H1 (cell line): ENCODE results near the gene BABAM2. TPM values are rescaled to one million over a fixed set of nuclear protein-coding genes. Genes with fewer than 3 reads are reported as not detected.

Experiments used
- CTCF ChIA-PET: fragments of 300-600 bp; sonication (Branson Sonifier 250); formaldehyde crosslinking; loops from one replicate; lab custom pipeline; 2021; ENCODE audit not compliant: partially characterized antibody; lab: Charles Lee
- POLR2A ChIA-PET: fragments of 300-600 bp; sonication (Branson Sonifier 250); formaldehyde crosslinking; loops from one replicate; lab custom pipeline; 2021; ENCODE audit warnings: inconsistent platforms; ENCODE audit not compliant: partially characterized antibody; lab: Charles Lee
- DNase-seq, 2 experiments: peaks; one replicate each; pipeline versions ENCODE4 v3.0.0 to v3.0.0-alpha.2; 2010 to 2022; ENCODE audit warnings: low spot score in 2 of 2, low read depth in 1 of 2, mixed read lengths in 1 of 2
- FAIRE-seq: peaks from 2 replicates; lab custom pipeline; 2011; peaks lifted over from hg19 to GRCh38; lab: Jason Lieb, UNC
- H2AFZ ChIP-seq: 2 replicates; pipeline ENCODE4 v1.8.1; 2012; ENCODE audit warnings: low read length, inconsistent platforms
- H2AK5ac ChIP-seq: 2 replicates; pipeline ENCODE4 v1.6.1; 2013; ENCODE audit warnings: low read depth, low read length
- H2BK120ac ChIP-seq: replicated peaks from 2 replicates; pipeline ENCODE3; 2013; ENCODE audit warnings: low read depth, low read length, inconsistent platforms
- H2BK12ac ChIP-seq: 2 replicates; pipeline ENCODE4 v1.6.1; 2013; ENCODE audit warnings: low read depth, low read length
- H2BK15ac ChIP-seq: 2 replicates; pipeline ENCODE4 v1.6.1; 2013; ENCODE audit warnings: low read length
- H2BK20ac ChIP-seq: 2 replicates; pipeline ENCODE4 v1.6.1; 2013; ENCODE audit warnings: low read length
- H2BK5ac ChIP-seq: 2 replicates; pipeline ENCODE4 v1.6.1; 2013; ENCODE audit warnings: low read depth, low read length
- H3K14ac ChIP-seq: 2 replicates; pipeline ENCODE4 v1.6.1; 2013; ENCODE audit warnings: inconsistent platforms; ENCODE audit not compliant: insufficient read length
- H3K18ac ChIP-seq: 2 replicates; pipeline ENCODE4 v1.6.1; 2013; ENCODE audit warnings: low read length; ENCODE audit errors: extremely low read depth
- H3K23ac ChIP-seq: 2 replicates; pipeline ENCODE4 v1.6.1; 2013; ENCODE audit warnings: inconsistent platforms; ENCODE audit not compliant: insufficient read length
- H3K23me2 ChIP-seq: 2 replicates; pipeline ENCODE4 v1.6.1; 2013; ENCODE audit warnings: low read depth, low read length
- H3K27ac ChIP-seq: 2 replicates; pipeline ENCODE4 v1.6.1; 2011; ENCODE audit warnings: low read depth, low read length, inconsistent platforms
- H3K27me3 ChIP-seq, 4 experiments: replicated peaks in 1 of 4; 1 replicate in 1 of 4; 2 replicates in 3 of 4; pipeline versions ENCODE4 v1.6.1 to v1.8.1; 2011 to 2013; ENCODE audit warnings: low read length in 3 of 4, mild to moderate bottlenecking in 3 of 4, inconsistent platforms in 2 of 4, mixed read lengths in 2 of 4, moderate library complexity in 1 of 4; ENCODE audit not compliant: control insufficient read depth in 3 of 4, insufficient read depth in 3 of 4; ENCODE audit errors: extremely low read depth in 1 of 4
- H3K36me3 ChIP-seq, 4 experiments: 2 replicates each; pipeline versions ENCODE4 v1.6.1 to v1.8.1; 2011 to 2013; ENCODE audit warnings: mild to moderate bottlenecking in 4 of 4, low read length in 3 of 4, moderate library complexity in 2 of 4, control low read depth in 1 of 4, inconsistent platforms in 1 of 4; ENCODE audit not compliant: insufficient read depth in 4 of 4, control insufficient read depth in 2 of 4
- H3K4ac ChIP-seq: replicated peaks from 2 replicates; pipeline ENCODE3; 2013; ENCODE audit warnings: low read length, low read depth, mixed read lengths, inconsistent platforms; ENCODE audit not compliant: insufficient read length
- H3K4me1 ChIP-seq, 4 experiments: replicated peaks in 1 of 4; 1 replicate in 1 of 4; 2 replicates in 3 of 4; pipeline versions ENCODE4 v1.6.1 to v1.8.1; 2011 to 2013; ENCODE audit warnings: low read length in 3 of 4, inconsistent platforms in 2 of 4, mixed read lengths in 1 of 4; ENCODE audit not compliant: insufficient read depth in 4 of 4, control insufficient read depth in 3 of 4
- H3K4me2 ChIP-seq, 2 experiments: 2 replicates each; pipeline versions ENCODE4 v1.6.1 to v1.8.1; 2011 to 2013; ENCODE audit warnings: low read depth in 2 of 2, low read length in 2 of 2, control low read depth in 1 of 2, inconsistent platforms in 1 of 2, mild to moderate bottlenecking in 1 of 2; ENCODE audit not compliant: insufficient read depth in 1 of 2
- H3K4me3 ChIP-seq, 4 experiments: fragments of 200-600, 300-600 bp in 1 of 4; sonication (generic), shearing (Covaris generic), sonication (Bioruptor Twin) in 1 of 4; 2 replicates each; pipeline versions ENCODE4 v1.5.1 to v1.8.1; 2011 to 2016; ENCODE audit warnings: low read length in 4 of 4, low read depth in 3 of 4, control low read depth in 2 of 4, inconsistent platforms in 2 of 4, mild to moderate bottlenecking in 2 of 4, mixed read lengths in 1 of 4, moderate library complexity in 1 of 4; ENCODE audit not compliant: insufficient read depth in 2 of 4; ENCODE audit errors: extremely low read depth in 1 of 4
- H3K56ac ChIP-seq: replicated peaks from 2 replicates; pipeline ENCODE3; 2013; ENCODE audit warnings: low read depth, mild to moderate bottlenecking, mixed read lengths, low read length, inconsistent platforms; ENCODE audit not compliant: insufficient read length
- H3K79me1 ChIP-seq: 2 replicates; pipeline ENCODE4 v1.6.1; 2013; ENCODE audit warnings: low read depth, low read length, control low read depth
- H3K79me2 ChIP-seq, 2 experiments: 2 replicates each; pipeline versions ENCODE4 v1.6.1 to v1.8.1; 2012 to 2013; ENCODE audit warnings: low read length in 2 of 2, mild to moderate bottlenecking in 2 of 2, inconsistent platforms in 1 of 2; ENCODE audit not compliant: insufficient read depth in 2 of 2, control insufficient read depth in 1 of 2
- H3K9ac ChIP-seq, 4 experiments: replicated peaks in 1 of 4; 1 replicate in 1 of 4; 2 replicates in 3 of 4; pipeline versions ENCODE4 v1.6.1 to v1.8.1; 2011 to 2013; ENCODE audit warnings: low read depth in 3 of 4, low read length in 3 of 4, control low read depth in 2 of 4, mild to moderate bottlenecking in 2 of 4, moderate library complexity in 2 of 4, inconsistent platforms in 1 of 4; ENCODE audit errors: extremely low read depth in 1 of 4
- H3K9me3 ChIP-seq, 2 experiments: 2 replicates each; pipeline versions ENCODE4 v1.6.1 to v1.8.1; 2012 to 2013; ENCODE audit warnings: mild to moderate bottlenecking in 2 of 2, moderate library complexity in 2 of 2, control low read depth in 1 of 2, inconsistent platforms in 1 of 2, low read depth in 1 of 2, low read length in 1 of 2, mixed read lengths in 1 of 2; ENCODE audit not compliant: insufficient read depth in 2 of 2
- H4K20me1 ChIP-seq, 2 experiments: replicated peaks in 1 of 2; 2 replicates each; pipeline versions ENCODE3 to v1.8.1; 2011 to 2013; ENCODE audit warnings: inconsistent platforms in 2 of 2, low read length in 2 of 2, mild to moderate bottlenecking in 1 of 2; ENCODE audit not compliant: insufficient read depth in 2 of 2, control insufficient read depth in 1 of 2
- H4K5ac ChIP-seq: 2 replicates; pipeline ENCODE4 v1.6.1; 2013; ENCODE audit warnings: low read length, low read depth, mixed read lengths, inconsistent platforms; ENCODE audit not compliant: insufficient read length
- H4K8ac ChIP-seq: 2 replicates; pipeline ENCODE4 v1.8.0; 2013; ENCODE audit warnings: mild to moderate bottlenecking, moderate library complexity, low read length, inconsistent platforms; ENCODE audit not compliant: insufficient read depth; ENCODE audit errors: extremely low read depth
- H4K91ac ChIP-seq: replicated peaks from 2 replicates; pipeline ENCODE3; 2013; ENCODE audit warnings: low read length, mixed read lengths, inconsistent platforms; ENCODE audit not compliant: insufficient read length
- BACH1 ChIP-seq: IDR thresholded peaks from 2 replicates; pipeline ENCODE4 v1.6.1; 2012; ENCODE audit warnings: low read length, improper control_type of control experiment
- BRCA1 ChIP-seq: IDR thresholded peaks from 2 replicates; pipeline ENCODE4 v1.6.1; 2012; ENCODE audit warnings: low read depth, low read length, improper control_type of control experiment
- CHD1 ChIP-seq: IDR thresholded peaks from 2 replicates; pipeline ENCODE4 v1.6.1; 2012; ENCODE audit warnings: low read depth, low read length, improper control_type of control experiment
- KDM1A ChIP-seq: fragments of 200-600, 300-600 bp; sonication (generic); IDR thresholded peaks from 2 replicates; pipeline ENCODE4 v1.7.1; 2016; ENCODE audit warnings: mild to moderate bottlenecking, low read length, borderline replicate concordance
- MAFK ChIP-seq: IDR thresholded peaks from 2 replicates; pipeline ENCODE4 v1.6.1; 2012; ENCODE audit warnings: low read depth, mild to moderate bottlenecking, improper control_type of control experiment, low read length
- POU5F1 ChIP-seq: IDR thresholded peaks from 2 replicates; pipeline ENCODE4 v1.6.1; 2011; ENCODE audit warnings: low read depth, mild to moderate bottlenecking, low read length, moderate library complexity
- RFX5 ChIP-seq: IDR thresholded peaks from 2 replicates; pipeline ENCODE4 v1.6.1; 2011; ENCODE audit warnings: low read depth, low read length, improper control_type of control experiment, borderline replicate concordance
- RNF2 ChIP-seq: fragments of 200-900, 300-1000 bp; sonication (generic); IDR thresholded peaks from 2 replicates; pipeline ENCODE4 v1.7.1; 2016; ENCODE audit warnings: borderline replicate concordance, low read depth, mild to moderate bottlenecking, antibody characterized with exemption, low read length; ENCODE audit not compliant: poor library complexity, severe bottlenecking; ENCODE audit errors: missing control alignments
- YY1 ChIP-seq: IDR thresholded peaks from 2 replicates; pipeline ENCODE4 v1.6.1; 2011; ENCODE audit warnings: low read depth, mild to moderate bottlenecking, low read length
- WGBS, 2 experiments: shearing (Covaris generic) in 1 of 2; methylation state at CpG; one replicate each; pipeline versions ENCODE4 v1.1.6 to v1.1.7; 2013 to 2015; ENCODE audit warnings: low lambda C conversion rate in 2 of 2, mixed read lengths in 2 of 2, inconsistent platforms in 1 of 2, low coverage in 1 of 2, missing lambda C conversion rate in 1 of 2; ENCODE audit not compliant: insufficient replicate concordance in 2 of 2, insufficient coverage in 1 of 2, insufficient read length in 1 of 2; ENCODE audit errors: extremely low coverage in 1 of 2, missing lambda C conversion rate in 1 of 2; 5-methylcytosine and 5-hydroxymethylcytosine counted together
- polyA plus RNA-seq, 7 experiments: library from polyadenylated mRNA; depleted of rRNA in 3 of 7; stranded (reverse) in 5 of 7; unstranded in 2 of 7; fragments of >200 nt in 5 of 7; fragments of 200-250 nt in 2 of 7; gene quantifications; 1 replicate in 5 of 7; 2 replicates in 1 of 7; 4 replicates in 1 of 7; pipeline versions ENCODE4 v1.2.1 to v1.2.3, GENCODE V29; 2011 to 2013; ENCODE audit warnings: missing spikeins in 2 of 7, mixed read lengths in 2 of 7
- total RNA-seq: library from RNA; stranded (reverse); fragmentation: NEBNext Ultra II Directional; extraction: Animal tissue kit (Norgen Biotek cat#: 25700); gene quantifications from 2 replicates; pipeline ENCODE4 v1.2.1, GENCODE V29; 2021
- TF ChIP-seq, protein P1 (sequence below): IDR thresholded peaks from 2 replicates; pipeline ENCODE4 v1.6.1; 2011; ENCODE audit warnings: low read length, improper control_type of control experiment
- TF ChIP-seq, protein P2 (sequence below): IDR thresholded peaks from 2 replicates; pipeline ENCODE4 v1.6.1; 2012; ENCODE audit warnings: low read length, inconsistent platforms

The BABAM2 gene
- total and polyA plus RNA-seq, 2 of the 8 experiments (the other 6 are each of a cell fraction or from before 2014, with no cell fraction given), result 15.8 to 20.9 TPM

DNA sequence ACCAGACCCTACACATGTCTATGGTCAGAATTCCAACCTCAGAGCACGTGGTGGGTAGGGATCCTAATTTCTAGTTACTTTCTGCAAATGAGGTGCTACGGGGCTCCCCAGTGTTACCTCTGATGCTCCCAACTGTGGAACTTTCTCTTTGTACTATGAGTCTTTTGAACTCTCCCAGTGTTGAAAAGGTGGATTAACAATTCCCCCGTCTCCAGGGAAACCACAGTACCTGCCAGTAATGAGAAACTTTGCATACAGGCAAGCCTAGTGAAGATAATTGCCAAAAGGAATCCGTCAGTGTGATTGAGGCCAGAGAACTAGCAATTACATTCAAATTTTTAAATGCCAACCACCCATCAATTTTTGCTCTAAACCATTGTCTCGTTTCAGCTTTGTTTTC lies 373.2 kb downstream of the BABAM2 start:
- Histone ChIP-seq H4K5ac (no peak overlapping the region), H3K79me1 (no peaks in the 10 kb centered on the region), H3K23ac (no peak overlapping the region), H3K56ac (no peak overlapping the region), H4K20me1 (no peaks in the 10 kb centered on the region), H3K4me3 (no peak overlapping the region), H3K79me2 (no peaks in the 10 kb centered on the region), H3K23me2 (no peaks in the 10 kb centered on the region; the same call in 1 of the 2 replicates), H3K9me3 (no peaks in the 10 kb centered on the region), H3K36me3 (no peaks in the 10 kb centered on the region), H3K14ac (no peak overlapping the region), H3K4ac (no peak overlapping the region), H2BK15ac (no peak overlapping the region), H2BK20ac (no peak overlapping the region), H3K9ac (no peak overlapping the region), H2BK120ac (no peak overlapping the region), H3K27ac (no peak overlapping the region), H3K27me3 (no peaks in the 10 kb centered on the region), H4K8ac (no peak overlapping the region), H3K4me2 (no peak overlapping the region; a peak in 2 of 4 replicates), H4K91ac (no peak overlapping the region), H3K18ac (no peak overlapping the region), H2AFZ (no peak overlapping the region), H3K4me1 (peaks cover 0 to 8% (median 4%) of the 10 kb centered on the region in 4 experiments; a peak in 4 of 7 replicates), H2BK12ac (no peak overlapping the region), H2AK5ac (no peak overlapping the region), H2BK5ac (no peak overlapping the region)
- ChIA-PET CTCF (interaction anchor here (0.7 to 1.2 kb wide), 4 partner anchors 8 to 97 kb away, joined by 3 read pairs; no protein-coding TSS in a partner anchor), POLR2A (no interaction called here)
- FAIRE-seq (no peak), DNase-seq (no peak)
- 75% methylated on average over 5 of the region's 5 CpGs; no CpG with 5 or more reads in 1 of the 2 experiments for WGBS, 2 experiments
- TF ChIP-seq MAFK (no peak), CHD1 (no peak), RNF2 (no peak), KDM1A (no peak), POU5F1 (no peak), BACH1 (no peak), RFX5 (no peak), YY1 (no peak), BRCA1 (no peak)
- TF ChIP-seq, protein P1, sequence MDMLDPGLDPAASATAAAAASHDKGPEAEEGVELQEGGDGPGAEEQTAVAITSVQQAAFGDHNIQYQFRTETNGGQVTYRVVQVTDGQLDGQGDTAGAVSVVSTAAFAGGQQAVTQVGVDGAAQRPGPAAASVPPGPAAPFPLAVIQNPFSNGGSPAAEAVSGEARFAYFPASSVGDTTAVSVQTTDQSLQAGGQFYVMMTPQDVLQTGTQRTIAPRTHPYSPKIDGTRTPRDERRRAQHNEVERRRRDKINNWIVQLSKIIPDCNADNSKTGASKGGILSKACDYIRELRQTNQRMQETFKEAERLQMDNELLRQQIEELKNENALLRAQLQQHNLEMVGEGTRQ, result no peak
- TF ChIP-seq, protein P2, sequence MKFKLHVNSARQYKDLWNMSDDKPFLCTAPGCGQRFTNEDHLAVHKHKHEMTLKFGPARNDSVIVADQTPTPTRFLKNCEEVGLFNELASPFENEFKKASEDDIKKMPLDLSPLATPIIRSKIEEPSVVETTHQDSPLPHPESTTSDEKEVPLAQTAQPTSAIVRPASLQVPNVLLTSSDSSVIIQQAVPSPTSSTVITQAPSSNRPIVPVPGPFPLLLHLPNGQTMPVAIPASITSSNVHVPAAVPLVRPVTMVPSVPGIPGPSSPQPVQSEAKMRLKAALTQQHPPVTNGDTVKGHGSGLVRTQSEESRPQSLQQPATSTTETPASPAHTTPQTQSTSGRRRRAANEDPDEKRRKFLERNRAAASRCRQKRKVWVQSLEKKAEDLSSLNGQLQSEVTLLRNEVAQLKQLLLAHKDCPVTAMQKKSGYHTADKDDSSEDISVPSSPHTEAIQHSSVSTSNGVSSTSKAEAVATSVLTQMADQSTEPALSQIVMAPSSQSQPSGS, result no peak
